Measurements from ENCODE around the gene SLC27A5. TPM values are rescaled to one million over a fixed set of nuclear protein-coding genes. Genes with fewer than 3 reads are reported as not detected.

SLC27A5 gene
- total and polyA plus RNA-seq, 2 of the 13 experiments (the other 11 are each of a cell fraction or from before 2014, with no cell fraction given) = 30.3 to 40.2 TPM

- no peak for TF ChIP-seq ZBTB34 (CRISPR knock-in tag; IDR thresholded peaks at IDR 0.05)
These were observed 9.9 kb upstream of the SLC27A5 start (continued) for GRCh38 chr19:58521651-58522050.

GRCh38 chr19:58520257-58520599 lies 8.4 kb upstream of the SLC27A5 start:
- intact Hi-C loops (cut with micrococcal nuclease; ENCODE audit: unreplicated experiment) = no loop called here
- TSS peak; percentile 93 for BruUV-seq (replicated peaks)

More at GRCh38 chr19:58520257-58520599, 8.4 kb upstream of the SLC27A5 start:
- WGBS (ENCODE audit: low lambda C conversion rate) = 5% methylated on average over 5 of the region's 7 CpGs
- Histone ChIP-seq H3K4me1 (ENCODE audit: insufficient read depth, low read length) (peaks cover 22% of the 10 kb centered on the region), H3K9ac (ENCODE audit: insufficient read depth, low read depth, low read length) (peak overlapping the region; percentile 89), H3K4me3 (replicated peaks in 1 of 3; ENCODE audit: insufficient read depth in 1 of 3, low read depth in 2 of 3, low read length in 3 of 3) (peak overlapping the region; percentile 78 to 94 (median 90)), H3K27ac (ENCODE audit: extremely low read length, insufficient read depth, low read length) (peak overlapping the region; percentile 88), H3K27me3 (ENCODE audit: control insufficient read depth in 1 of 2, insufficient read depth in 2 of 2, low read length in 2 of 2) (no peaks in the 10 kb centered on the region; a peak in 1 of 5 replicates), H3K9me3 (ENCODE audit: low read length) (no peaks in the 10 kb centered on the region), H3K36me3 (replicated peaks in 1 of 2; ENCODE audit: control insufficient read depth in 1 of 2, insufficient read depth in 2 of 2, low read length in 2 of 2) (peaks cover 5 to 6% of the 10 kb centered on the region in 2 experiments; a peak in 4 of 5 replicates), H2AFZ (ENCODE audit: low read length) (no peak overlapping the region), H4K20me1 (ENCODE audit: insufficient read depth, low read length) (no peaks in the 10 kb centered on the region), H3K79me2 (ENCODE audit: insufficient read depth, low read length) (peaks cover 18% of the 10 kb centered on the region), H3K4me2 (ENCODE audit: low read depth, low read length) (peak overlapping the region; percentile 93)
- TF ChIP-seq ZNF619 (CRISPR knock-in tag; IDR thresholded peaks at IDR 0.05) (no peak), ZBTB40 (IDR thresholded peaks at IDR 0.05) (no peak), ZBTB40 (CRISPR knock-in tag; IDR thresholded peaks at IDR 0.05) (no peak), ZNF224 (CRISPR knock-in tag; IDR thresholded peaks at IDR 0.05) (no peak), ZNF367 (CRISPR knock-in tag; IDR thresholded peaks at IDR 0.05; ENCODE audit: borderline replicate concordance) (0 out of 2 replicates have a peak, but pooled peaks have one; percentile 0)
- ChIA-PET CTCF (ENCODE audit: low intra/inter-chr PET ratio, low total read pairs) (interaction anchor here (1.0 kb wide), 1 partner anchor 191 kb away, joined by 4 read pairs; no protein-coding TSS in a partner anchor), POLR2A (interaction anchor here (0.8 to 4.1 kb wide), 22 partner anchors 8 to 337 kb away, joined by 3 to 59 read pairs (median 5); partner anchors contain the start of genes CHMP2A, MZF1, SLC27A5 and TRIM28)
- in situ Hi-C loops (cut with HindIII; ENCODE audit: extremely low pct_ligation_motif_present, low pct_unique_long_range_greater_than_20kb) = no loop called here
- FAIRE-seq = no peak
- DNase-seq (ENCODE audit: low spot score) = no peak
- ATAC-seq = no peak

Measured in HepG2 (cell line).